Mucosa of descending colon (tissue), 3 donors: ENCODE results near the gene SYCP3. TPM values are rescaled to one million over a fixed set of nuclear protein-coding genes. Genes with fewer than 3 reads are reported as not detected.
"Not testable (repeated sequence)": the region's sequence is repeated elsewhere in the genome, so short reads cannot be mapped to it uniquely, and the experiment has no call there.

Experiments
- ATAC-seq: fragments of 200-7000 bp; cut with Tn5 transposase; one replicate; pipeline ENCODE4 v1.9.1; 2020; ENCODE audit warnings: mild to moderate bottlenecking, moderate library complexity
- DNase-seq, 3 donors: peaks; one replicate each; pipeline ENCODE4 v3.0.0-alpha.2; 2020
- H3K36me3 ChIP-seq: fragments of 200-600 bp; one replicate; pipeline ENCODE4 v1.8.0; 2021; ENCODE audit warnings: low read depth, mild to moderate bottlenecking
- H3K4me1 ChIP-seq: fragments of 200-600 bp; one replicate; pipeline ENCODE4 v1.8.0; 2021; ENCODE audit warnings: low read depth, mild to moderate bottlenecking
- H3K4me3 ChIP-seq: fragments of 200-600 bp; one replicate; pipeline ENCODE4 v1.8.0; 2021; ENCODE audit warnings: mild to moderate bottlenecking
- H3K9me3 ChIP-seq: fragments of 200-600 bp; one replicate; pipeline ENCODE4 v1.8.0; 2021; ENCODE audit warnings: mild to moderate bottlenecking
- CTCF ChIP-seq: fragments of 200-600 bp; IDR thresholded peaks from one replicate; pipeline ENCODE4 v1.8.0; 2022; ENCODE audit warnings: antibody characterized with exemption, mild to moderate bottlenecking
- intact Hi-C, 2 donors: fragments of 100-400 bp; cut with DNase I in 1 of 2; cut with micrococcal nuclease in 1 of 2; formaldehyde crosslinking; loops; one replicate each; pipeline versions ENCODE4 v1.11.0 to v1.11.1; 2022; cut with DNase I, micrococcal nuclease
- total RNA-seq, 3 donors: library from RNA; stranded (reverse); fragmentation: NEBNext Ultra II Directional in 2 of 3; extraction: Animal tissue kit (Norgen Biotek cat#: 25700) in 2 of 3; gene quantifications; one replicate each; pipeline versions ENCODE4 v1.2.1 to v1.2.4, GENCODE V29; 2021 to 2023
- donor health status: DM: no; HTN: no; CAD: no; lungs with moderate emphysema.
- donor health status: DM: no; HTN: no; CAD: no.
- donor health status: DM: no; HTN: yes; CAD: no.

SYCP3 gene
- total RNA-seq, 3 donors from 2014 or later: 0.07 to 0.28 TPM; not detected in 1

GRCh38 chr12:101691503-101692096 lies 47.7 kb downstream of the SYCP3 start:
- DNase-seq (no peak), ATAC-seq (no peak)
- no peak overlapping the region for H3K4me3 ChIP-seq

DNA sequence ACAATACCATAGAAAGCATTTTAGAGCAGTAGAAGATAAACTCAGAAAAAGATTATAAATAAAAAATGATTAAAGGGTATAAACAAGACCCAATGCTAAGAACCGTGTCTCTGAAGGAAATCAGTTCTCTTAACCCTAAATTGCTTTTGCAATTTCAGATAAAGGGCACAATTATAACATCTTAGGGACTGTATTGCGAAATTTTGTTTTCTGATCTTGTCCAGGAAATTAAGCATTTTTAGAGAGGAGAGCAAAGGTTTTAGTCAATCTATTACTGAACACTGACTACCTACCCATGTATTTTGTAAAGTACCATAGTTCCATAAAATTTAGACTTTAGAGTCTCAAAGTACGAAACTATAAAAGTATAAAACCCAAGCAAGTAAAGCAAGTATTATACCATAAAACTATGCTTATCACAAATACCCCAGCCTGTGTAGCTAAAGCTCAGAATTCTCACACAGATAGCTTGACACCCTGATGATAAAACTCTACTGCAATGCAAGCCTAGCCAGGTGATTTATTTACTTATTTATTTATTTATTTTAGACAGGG lies 48.6 kb downstream of the SYCP3 start:
- no peak for DNase-seq
- no peaks in the 10 kb centered on the region for H3K9me3 ChIP-seq
- H3K4me1 ChIP-seq: peaks cover 13% of the 10 kb centered on the region
- ATAC-seq: peak; percentile 91
- H3K4me3 ChIP-seq: no peak overlapping the region
- intact Hi-C loops: no loop called here
- TF ChIP-seq CTCF: no peak
- H3K36me3 ChIP-seq: no peaks in the 10 kb centered on the region

More at GRCh38 chr12:101691503-101692096, 47.7 kb downstream of the SYCP3 start:
- Histone ChIP-seq H3K9me3 (no peaks in the 10 kb centered on the region), H3K36me3 (no peaks in the 10 kb centered on the region), H3K4me1 (peaks cover 23% of the 10 kb centered on the region)
- TF ChIP-seq CTCF: no peak
- intact Hi-C loops: no loop called here

DNA sequence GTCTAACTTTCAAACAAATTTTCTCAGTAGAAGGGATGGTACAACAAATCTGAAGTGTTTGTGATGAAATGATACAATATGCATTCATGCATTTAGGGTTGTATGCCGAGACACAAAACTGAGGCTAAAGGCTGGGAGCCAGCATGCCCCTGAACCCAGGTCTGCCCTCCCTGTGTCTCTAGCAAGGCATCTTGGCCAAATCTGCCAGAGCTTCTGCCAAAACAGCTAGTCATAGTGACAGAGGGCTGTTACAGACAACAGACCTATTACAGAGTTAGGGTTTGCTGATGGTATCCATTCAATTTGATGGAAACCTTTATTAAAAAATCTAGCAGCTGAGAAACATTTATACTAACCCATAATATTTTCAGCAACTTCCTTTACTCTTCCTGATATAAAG lies 53.1 kb downstream of the SYCP3 start:
- Histone ChIP-seq H3K4me3 (no peak overlapping the region), H3K36me3 (no peaks in the 10 kb centered on the region), H3K9me3 (no peaks in the 10 kb centered on the region), H3K4me1 (no peaks in the 10 kb centered on the region)
- no peak for TF ChIP-seq CTCF
- DNase-seq (no peak), ATAC-seq (no peak)
- intact Hi-C loops: no loop called here

DNA sequence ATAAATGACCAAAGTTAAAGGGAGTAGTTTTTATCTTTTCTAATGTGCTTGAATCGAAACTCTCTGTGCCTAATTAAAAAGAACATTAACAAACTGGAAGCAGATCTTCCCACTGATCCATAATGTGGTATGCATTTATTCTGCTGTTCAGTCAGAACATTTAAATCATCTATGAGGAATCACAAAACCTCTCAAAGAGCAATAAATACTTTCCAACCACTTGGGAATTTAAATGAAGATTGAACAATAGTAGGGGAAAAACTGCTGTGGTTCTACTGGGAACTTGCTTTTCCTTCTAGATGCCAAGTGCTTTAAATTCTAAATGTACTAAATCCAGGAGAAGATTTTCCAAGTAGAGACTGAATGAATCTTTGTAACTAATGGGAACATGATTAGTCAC lies 54.2 kb downstream of the SYCP3 start:
- DNase-seq (no peak), ATAC-seq (no peak)
- no peaks in the 10 kb centered on the region for H3K36me3 ChIP-seq
- H3K4me1 ChIP-seq: no peaks in the 10 kb centered on the region
- no peaks in the 10 kb centered on the region for H3K9me3 ChIP-seq
- TF ChIP-seq CTCF: no peak
- no peak overlapping the region for H3K4me3 ChIP-seq
- intact Hi-C loops: no loop called here

GRCh38 chr12:101681627-101682026 lies 57.6 kb downstream of the SYCP3 start:
- intact Hi-C loops, H3K36me3 ChIP-seq, H3K9me3 ChIP-seq, H3K4me3 ChIP-seq, H3K4me1 ChIP-seq, DNase-seq, ATAC-seq: not testable (repeated sequence)

- no peak for ATAC-seq
- Histone ChIP-seq H3K4me1 (peaks cover 11% of the 10 kb centered on the region), H3K9me3 (no peaks in the 10 kb centered on the region), H3K4me3 (no peak overlapping the region), H3K36me3 (no peaks in the 10 kb centered on the region)
- no peak for TF ChIP-seq CTCF
- intact Hi-C loops: no loop called here
- DNase-seq: no peak
Measured at GRCh38 chr12:101680647-101681046, 58.6 kb downstream of the SYCP3 start.
